C4-2B (cell line): ENCODE results near the gene CDC42SE2.

Experiments used
- H3K27ac ChIP-seq: fragments of 450-650 bp; 2 replicates; pipeline ENCODE4 v1.5.1; 2017
- ZFX ChIP-seq: fragments of 450-650 bp; IDR thresholded peaks from 2 replicates; pipeline ENCODE4 v1.6.1; 2017
- TF ChIP-seq, protein P1 (sequence below): fragments of 450-650 bp; conservative IDR thresholded peaks from 2 replicates; pipeline ENCODE4 v1.5.1; 2017; ENCODE audit warnings: mild to moderate bottlenecking

CDC42SE2 gene

GRCh38 chr5:131418846-131419245, 155.0 kb downstream of the CDC42SE2 start:
- no peak overlapping the region for H3K27ac ChIP-seq
- TF ChIP-seq ZFX: no peak
- TF ChIP-seq, protein P1, sequence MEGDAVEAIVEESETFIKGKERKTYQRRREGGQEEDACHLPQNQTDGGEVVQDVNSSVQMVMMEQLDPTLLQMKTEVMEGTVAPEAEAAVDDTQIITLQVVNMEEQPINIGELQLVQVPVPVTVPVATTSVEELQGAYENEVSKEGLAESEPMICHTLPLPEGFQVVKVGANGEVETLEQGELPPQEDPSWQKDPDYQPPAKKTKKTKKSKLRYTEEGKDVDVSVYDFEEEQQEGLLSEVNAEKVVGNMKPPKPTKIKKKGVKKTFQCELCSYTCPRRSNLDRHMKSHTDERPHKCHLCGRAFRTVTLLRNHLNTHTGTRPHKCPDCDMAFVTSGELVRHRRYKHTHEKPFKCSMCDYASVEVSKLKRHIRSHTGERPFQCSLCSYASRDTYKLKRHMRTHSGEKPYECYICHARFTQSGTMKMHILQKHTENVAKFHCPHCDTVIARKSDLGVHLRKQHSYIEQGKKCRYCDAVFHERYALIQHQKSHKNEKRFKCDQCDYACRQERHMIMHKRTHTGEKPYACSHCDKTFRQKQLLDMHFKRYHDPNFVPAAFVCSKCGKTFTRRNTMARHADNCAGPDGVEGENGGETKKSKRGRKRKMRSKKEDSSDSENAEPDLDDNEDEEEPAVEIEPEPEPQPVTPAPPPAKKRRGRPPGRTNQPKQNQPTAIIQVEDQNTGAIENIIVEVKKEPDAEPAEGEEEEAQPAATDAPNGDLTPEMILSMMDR: no peak

DNA sequence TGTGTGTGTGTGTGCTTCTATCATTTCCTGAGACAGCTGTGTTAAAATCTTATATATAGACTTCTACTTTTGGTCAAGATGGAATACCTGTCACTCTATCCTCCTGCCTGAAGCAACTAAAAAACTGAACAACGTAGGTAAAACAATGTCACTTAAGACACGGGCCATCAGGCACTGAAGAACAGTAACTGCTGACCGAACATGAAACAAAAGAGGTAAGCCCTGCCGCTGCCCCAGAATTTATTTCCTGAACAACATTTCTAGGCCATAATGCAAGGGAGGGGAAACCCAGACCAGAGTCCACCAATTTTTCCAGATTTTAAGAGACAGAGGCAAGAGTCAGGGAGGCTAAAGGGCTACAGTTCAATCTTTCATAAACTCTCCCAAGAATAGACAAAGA, 156.0 kb downstream of the CDC42SE2 start:
- H3K27ac ChIP-seq: no peak overlapping the region
- TF ChIP-seq, protein P1: no peak
- no peak for TF ChIP-seq ZFX

GRCh38 chr5:131423056-131423455, 159.2 kb downstream of the CDC42SE2 start:
- TF ChIP-seq ZFX: no peak
- TF ChIP-seq, protein P1: peak; percentile 71
- H3K27ac ChIP-seq: no peak overlapping the region

DNA sequence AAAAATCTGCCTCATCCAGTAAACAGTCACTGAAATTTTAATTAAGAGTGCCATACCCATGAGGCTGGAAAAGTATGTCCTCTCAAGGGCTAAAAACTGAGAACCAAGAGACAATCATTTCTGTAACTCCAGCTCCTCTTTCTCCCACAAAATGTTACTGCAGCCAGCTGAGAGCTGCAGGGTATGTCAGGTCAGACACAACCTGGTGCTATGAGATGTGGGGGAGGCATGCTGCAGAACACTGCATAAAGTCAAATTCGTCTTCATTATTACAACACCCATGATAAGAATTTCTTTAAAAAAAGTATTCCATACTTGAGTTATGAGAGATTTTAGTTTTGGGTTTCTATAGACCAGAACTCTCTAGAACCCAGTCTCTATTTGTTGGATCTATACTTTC, 162.2 kb downstream of the CDC42SE2 start:
- H3K27ac ChIP-seq: no peak overlapping the region
- TF ChIP-seq, protein P1: no peak
- TF ChIP-seq ZFX: no peak

GRCh38 chr5:131430794-131431193, 166.9 kb downstream of the CDC42SE2 start:
- TF ChIP-seq, protein P1: no peak
- H3K27ac ChIP-seq: no peak overlapping the region

DNA sequence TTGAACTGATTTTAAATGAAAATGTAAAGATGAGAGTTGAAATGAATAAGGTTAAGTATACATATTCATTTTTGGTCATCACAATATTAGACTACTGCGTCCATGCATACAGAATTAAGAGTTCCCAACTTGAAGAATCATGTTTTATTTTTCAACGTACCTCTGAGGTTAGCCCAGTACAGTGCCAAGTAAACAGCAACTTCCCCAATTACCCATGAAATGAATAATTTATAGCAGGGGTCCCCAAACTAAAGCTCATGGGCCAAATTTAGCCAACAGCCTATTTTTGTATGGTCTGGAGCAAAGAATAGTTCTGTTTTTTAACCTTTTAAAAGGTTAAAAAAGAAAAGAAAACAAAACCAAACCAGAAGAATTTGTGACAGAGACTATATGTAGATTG, 167.9 kb downstream of the CDC42SE2 start:
- no peak for TF ChIP-seq ZFX
- TF ChIP-seq, protein P1: no peak
- H3K27ac ChIP-seq: no peak overlapping the region

- no peak for TF ChIP-seq ZFX
- TF ChIP-seq, protein P1: no peak
- H3K27ac ChIP-seq: no peak overlapping the region
Observed at GRCh38 chr5:131433109-131433508, 169.3 kb downstream of the CDC42SE2 start.
